ENCODE data around the gene PWWP2B. TPM values are rescaled to one million over a fixed set of nuclear protein-coding genes. Genes with fewer than 3 reads are reported as not detected.
"Not testable (repeated sequence)": the region's sequence is repeated elsewhere in the genome, so short reads cannot be mapped to it uniquely, and the experiment has no call there.

Gene PWWP2B
- polyA plus RNA-seq, 1 experiment: 1.1 TPM

GRCh38 chr10:132383751-132384196 lies 13.2 kb upstream of the PWWP2B start:
- TF ChIP-seq CTCF (IDR thresholded peaks at IDR 0.05; ENCODE audit: low read depth, low read length): no peak
- Histone ChIP-seq H3K4me3 (ENCODE audit: low read depth, low read length) (no peak overlapping the region), H3K27ac (ENCODE audit: low read depth, low read length) (no peak overlapping the region), H3K27me3 (ENCODE audit: control insufficient read depth, insufficient read depth, low read length) (peaks cover 15% of the 10 kb centered on the region), H3K9me3 (ENCODE audit: control insufficient read depth, insufficient read depth, low read length) (no peaks in the 10 kb centered on the region; the same call in 1 of the 2 replicates)
- POLR2A ChIA-PET: no interaction called here
- DNase-seq (ENCODE audit: low read depth, low spot score): no peak
- CTCF ChIA-PET: no interaction called here

GRCh38 chr10:132384618-132385388 lies 12.2 kb upstream of the PWWP2B start:
- H3K27ac ChIP-seq (ENCODE audit: low read depth, low read length): no peak overlapping the region
- ChIA-PET POLR2A (no interaction called here), CTCF (no interaction called here)
- H3K9me3 ChIP-seq (ENCODE audit: control insufficient read depth, insufficient read depth, low read length): no peaks in the 10 kb centered on the region; the same call in 1 of the 2 replicates
- no peak for DNase-seq (ENCODE audit: low read depth, low spot score)
- peaks cover 17% of the 10 kb centered on the region for H3K27me3 ChIP-seq (ENCODE audit: control insufficient read depth, insufficient read depth, low read length)
- TF ChIP-seq CTCF (IDR thresholded peaks at IDR 0.05; ENCODE audit: low read depth, low read length): no peak
- H3K4me3 ChIP-seq (ENCODE audit: low read depth, low read length): no peak overlapping the region

GRCh38 chr10:132385389-132385667 lies 11.7 kb upstream of the PWWP2B start:
- peaks cover 17% of the 10 kb centered on the region for H3K27me3 ChIP-seq (ENCODE audit: control insufficient read depth, insufficient read depth, low read length)
- no peak for TF ChIP-seq CTCF (IDR thresholded peaks at IDR 0.05; ENCODE audit: low read depth, low read length)
- H3K27ac ChIP-seq (ENCODE audit: low read depth, low read length): no peak overlapping the region
- no peak for DNase-seq (ENCODE audit: low read depth, low spot score)
- CTCF ChIA-PET: no interaction called here
- H3K9me3 ChIP-seq (ENCODE audit: control insufficient read depth, insufficient read depth, low read length): no peaks in the 10 kb centered on the region; the same call in 1 of the 2 replicates
- POLR2A ChIA-PET: interaction anchor here (0.6 kb wide), 1 partner anchor 724 kb away, joined by 5 read pairs; no protein-coding TSS in a partner anchor
- H3K4me3 ChIP-seq (ENCODE audit: low read depth, low read length): no peak overlapping the region

GRCh38 chr10:132385721-132386418 lies 11.1 kb upstream of the PWWP2B start:
- no peak for TF ChIP-seq CTCF (IDR thresholded peaks at IDR 0.05; ENCODE audit: low read depth, low read length)
- POLR2A ChIA-PET: interaction anchor here (0.6 kb wide), 1 partner anchor 723 kb away, joined by 5 read pairs; no protein-coding TSS in a partner anchor
- Histone ChIP-seq H3K27ac (ENCODE audit: low read depth, low read length) (no peak overlapping the region), H3K9me3 (ENCODE audit: control insufficient read depth, insufficient read depth, low read length) (no peaks in the 10 kb centered on the region; the same call in 1 of the 2 replicates), H3K27me3 (ENCODE audit: control insufficient read depth, insufficient read depth, low read length) (peaks cover 14% of the 10 kb centered on the region), H3K4me3 (ENCODE audit: low read depth, low read length) (no peak overlapping the region)
- no peak for DNase-seq (ENCODE audit: low read depth, low spot score)
- CTCF ChIA-PET: no interaction called here

- Histone ChIP-seq H3K9me3 (ENCODE audit: control insufficient read depth, insufficient read depth, low read length) (no peaks in the 10 kb centered on the region; the same call in 1 of the 2 replicates), H3K27ac (ENCODE audit: low read depth, low read length) (no peak overlapping the region), H3K27me3 (ENCODE audit: control insufficient read depth, insufficient read depth, low read length) (peaks cover 11% of the 10 kb centered on the region), H3K4me3 (ENCODE audit: low read depth, low read length) (no peak overlapping the region)
- DNase-seq (ENCODE audit: low read depth, low spot score): no peak
- POLR2A ChIA-PET: no interaction called here
- no peak for TF ChIP-seq CTCF (IDR thresholded peaks at IDR 0.05; ENCODE audit: low read depth, low read length)
- CTCF ChIA-PET: no interaction called here
These were observed 10.6 kb upstream of the PWWP2B start for GRCh38 chr10:132386419-132386831.

- H3K4me3 ChIP-seq (ENCODE audit: low read depth, low read length); DNase-seq (ENCODE audit: low read depth, low spot score); H3K27me3 ChIP-seq (ENCODE audit: control insufficient read depth, insufficient read depth, low read length); H3K9me3 ChIP-seq (ENCODE audit: control insufficient read depth, insufficient read depth, low read length); CTCF ChIA-PET; POLR2A ChIA-PET; H3K27ac ChIP-seq (ENCODE audit: low read depth, low read length): not testable (repeated sequence)
These were observed 10.1 kb upstream of the PWWP2B start for GRCh38 chr10:132386896-132387295.
